ENCODE measurements around the gene C1QA. TPM values are rescaled to one million over a fixed set of nuclear protein-coding genes. Genes with fewer than 3 reads are reported as not detected.

Gene C1QA
- total RNA-seq, 2 experiments from 2014 or later: not detected

DNA sequence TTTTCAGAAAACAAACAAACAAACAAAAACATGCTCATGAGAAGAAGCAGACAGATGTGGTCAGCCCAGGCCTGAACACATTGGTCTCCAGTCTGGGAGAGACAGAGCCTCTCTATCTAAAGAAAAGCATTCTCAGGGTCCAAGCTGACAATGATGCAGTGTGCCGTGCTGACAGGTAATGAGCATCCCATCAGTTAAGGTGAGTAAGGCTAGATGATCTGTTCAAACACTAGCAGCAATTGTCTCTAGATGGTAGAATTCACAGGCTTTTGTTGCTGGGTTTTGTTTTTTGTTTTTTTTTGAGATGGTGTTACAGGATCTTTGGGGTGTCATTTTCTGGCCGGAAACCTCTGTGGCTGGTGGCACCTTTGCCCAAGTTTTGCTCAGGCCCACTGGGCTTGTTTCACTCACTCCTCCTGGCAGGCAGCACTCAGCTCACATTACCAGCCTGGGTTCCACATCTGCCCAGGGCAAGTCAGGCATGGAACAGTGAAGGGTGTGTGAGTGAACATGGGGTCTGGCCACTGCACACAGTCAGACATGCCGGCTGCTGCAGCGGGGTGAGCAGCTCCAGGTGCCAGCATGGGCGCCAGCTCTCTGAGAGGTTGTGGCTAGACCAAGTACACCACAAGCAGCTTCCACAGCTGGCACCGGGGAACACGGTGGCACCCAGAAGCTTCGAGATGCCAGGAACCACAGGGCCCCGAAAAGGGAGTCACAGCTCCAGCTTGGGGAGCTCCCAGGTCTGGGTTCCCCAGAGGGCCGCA, 2.5 kb upstream of the C1QA start:
- Mint-ChIP-seq H3K9me3 (no peaks in the 10 kb centered on the region), H3K4me1 (ENCODE audit: low read depth) (no peaks in the 10 kb centered on the region), H3K4me3 (no peak overlapping the region), H3K27me3 (peaks cover 21% of the 10 kb centered on the region), H3K36me3 (ENCODE audit: low read depth) (no peaks in the 10 kb centered on the region), H3K27ac (no peak overlapping the region)
- TF ChIP-seq, protein P1, sequence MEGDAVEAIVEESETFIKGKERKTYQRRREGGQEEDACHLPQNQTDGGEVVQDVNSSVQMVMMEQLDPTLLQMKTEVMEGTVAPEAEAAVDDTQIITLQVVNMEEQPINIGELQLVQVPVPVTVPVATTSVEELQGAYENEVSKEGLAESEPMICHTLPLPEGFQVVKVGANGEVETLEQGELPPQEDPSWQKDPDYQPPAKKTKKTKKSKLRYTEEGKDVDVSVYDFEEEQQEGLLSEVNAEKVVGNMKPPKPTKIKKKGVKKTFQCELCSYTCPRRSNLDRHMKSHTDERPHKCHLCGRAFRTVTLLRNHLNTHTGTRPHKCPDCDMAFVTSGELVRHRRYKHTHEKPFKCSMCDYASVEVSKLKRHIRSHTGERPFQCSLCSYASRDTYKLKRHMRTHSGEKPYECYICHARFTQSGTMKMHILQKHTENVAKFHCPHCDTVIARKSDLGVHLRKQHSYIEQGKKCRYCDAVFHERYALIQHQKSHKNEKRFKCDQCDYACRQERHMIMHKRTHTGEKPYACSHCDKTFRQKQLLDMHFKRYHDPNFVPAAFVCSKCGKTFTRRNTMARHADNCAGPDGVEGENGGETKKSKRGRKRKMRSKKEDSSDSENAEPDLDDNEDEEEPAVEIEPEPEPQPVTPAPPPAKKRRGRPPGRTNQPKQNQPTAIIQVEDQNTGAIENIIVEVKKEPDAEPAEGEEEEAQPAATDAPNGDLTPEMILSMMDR (IDR thresholded peaks at IDR 0.05): no peak
- CTCF ChIA-PET: interaction anchor here (1.3 kb wide), 1 partner anchor 8 kb away, joined by 6 read pairs; no protein-coding TSS in a partner anchor
- intact Hi-C loops (cut with micrococcal nuclease): loop anchor here (10.0 kb wide), 1 partner anchor 499 kb away; no protein-coding TSS in a partner anchor
- no peak for ATAC-seq
- no peak for DNase-seq
- POLR2A ChIA-PET: no interaction called here

- DNase-seq (no peak), ATAC-seq (no peak)
- POLR2A ChIA-PET: no interaction called here
- Mint-ChIP-seq H3K27me3 (peaks cover 12% of the 10 kb centered on the region), H3K4me1 (ENCODE audit: low read depth) (no peaks in the 10 kb centered on the region), H3K4me3 (no peak overlapping the region), H3K27ac (no peak overlapping the region), H3K9me3 (no peaks in the 10 kb centered on the region), H3K36me3 (ENCODE audit: low read depth) (no peaks in the 10 kb centered on the region)
- intact Hi-C loops (cut with micrococcal nuclease): loop anchor here (10.0 kb wide), 1 partner anchor 501 kb away; no protein-coding TSS in a partner anchor
- TF ChIP-seq, protein P1 (IDR thresholded peaks at IDR 0.05): no peak
- CTCF ChIA-PET: no interaction called here
These were observed 992 bp upstream of the C1QA start for GRCh38 chr1:22635436-22635835.

GRCh38 chr1:22636927-22637326, 499 bp downstream of the C1QA start:
- TF ChIP-seq, protein P1 (IDR thresholded peaks at IDR 0.05): no peak
- no peak for DNase-seq
- Mint-ChIP-seq H3K36me3 (ENCODE audit: low read depth) (no peaks in the 10 kb centered on the region), H3K27ac (no peak overlapping the region), H3K4me1 (ENCODE audit: low read depth) (no peaks in the 10 kb centered on the region), H3K9me3 (no peaks in the 10 kb centered on the region), H3K4me3 (no peak overlapping the region), H3K27me3 (peaks cover 9% of the 10 kb centered on the region)
- no peak for ATAC-seq
- ChIA-PET CTCF (interaction anchor here (1.6 kb wide), 1 partner anchor 217 kb away, joined by 5 read pairs; no protein-coding TSS in a partner anchor), POLR2A (no interaction called here)
- intact Hi-C loops (cut with micrococcal nuclease): loop anchor here (10.0 kb wide), 1 partner anchor 502 kb away; no protein-coding TSS in a partner anchor

DNA sequence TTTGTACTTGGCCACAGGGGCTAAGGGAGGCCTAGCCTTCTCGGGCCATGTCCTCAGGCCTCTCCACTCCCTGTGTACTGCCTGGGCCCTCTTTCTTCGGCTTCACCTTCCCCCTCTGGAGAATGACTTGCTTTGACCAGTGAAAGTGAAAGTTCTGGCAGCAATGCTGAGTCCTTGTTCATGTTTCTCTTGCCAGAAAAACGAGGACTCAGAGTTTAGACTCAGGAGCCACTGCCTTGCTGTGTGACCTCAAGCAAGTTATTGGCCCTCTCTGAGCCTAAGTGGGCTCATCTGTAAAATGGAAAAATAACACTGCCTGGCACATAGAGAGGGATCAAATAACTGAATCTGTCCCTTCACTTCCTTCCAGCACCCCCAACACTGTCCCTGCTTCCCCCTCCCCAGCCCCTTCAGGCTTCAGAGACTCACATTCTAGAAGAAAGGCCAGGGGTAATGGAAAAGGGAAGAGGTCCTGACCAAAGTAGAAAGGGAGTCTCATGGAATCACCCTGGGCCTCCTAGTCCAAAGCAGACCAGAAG, 1.5 kb downstream of the C1QA start:
- intact Hi-C loops (cut with micrococcal nuclease): loop anchor here (10.0 kb wide), 1 partner anchor 503 kb away; no protein-coding TSS in a partner anchor
- POLR2A ChIA-PET: no interaction called here
- CTCF ChIA-PET: no interaction called here

More for the DNA sequence above, 1.5 kb downstream of the C1QA start:
- Mint-ChIP-seq H3K4me3 (no peak overlapping the region), H3K27me3 (peaks cover 9% of the 10 kb centered on the region), H3K36me3 (ENCODE audit: low read depth) (no peaks in the 10 kb centered on the region), H3K4me1 (ENCODE audit: low read depth) (no peaks in the 10 kb centered on the region), H3K9me3 (no peaks in the 10 kb centered on the region), H3K27ac (no peak overlapping the region)
- DNase-seq (no peak), ATAC-seq (no peak)
- TF ChIP-seq, protein P1 (IDR thresholded peaks at IDR 0.05): no peak
